ENCODE data around the gene SPDEF.

DNA sequence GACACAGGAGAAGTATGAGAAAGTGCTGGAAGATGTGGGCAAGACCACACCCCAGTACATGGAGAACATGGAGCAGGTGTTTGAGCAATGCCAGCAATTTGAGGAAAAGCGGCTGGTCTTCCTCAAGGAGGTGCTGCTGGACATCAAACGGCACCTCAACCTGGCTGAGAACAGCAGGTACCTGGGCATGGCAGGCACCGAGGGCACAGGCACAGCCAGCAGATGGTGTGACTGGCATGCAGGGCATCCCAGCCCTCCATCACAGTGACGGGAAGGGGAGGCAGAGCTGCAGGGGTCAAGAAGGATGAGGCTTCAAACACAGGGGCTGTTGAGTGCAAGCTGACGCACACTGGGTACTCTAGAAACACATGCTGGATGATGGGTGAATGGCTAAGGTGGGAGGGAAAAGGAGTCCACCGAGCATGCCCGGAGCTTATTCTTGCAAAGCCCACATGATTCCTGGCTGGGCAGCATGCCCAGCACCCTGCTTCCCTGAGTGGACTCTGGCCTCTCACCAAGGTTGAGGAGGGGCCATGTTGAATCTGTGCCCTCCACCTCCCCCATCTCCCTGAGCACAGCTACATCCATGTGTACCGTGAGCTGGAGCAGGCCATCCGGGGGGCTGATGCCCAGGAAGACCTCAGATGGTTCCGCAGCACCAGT lies 26.3 kb downstream of the SPDEF start:
- TF ChIP-seq EP300 (IDR thresholded peaks at IDR 0.05) (no peak), POLR2A (IDR thresholded peaks at IDR 0.05) (no peak)
- TF ChIP-seq, protein P1, sequence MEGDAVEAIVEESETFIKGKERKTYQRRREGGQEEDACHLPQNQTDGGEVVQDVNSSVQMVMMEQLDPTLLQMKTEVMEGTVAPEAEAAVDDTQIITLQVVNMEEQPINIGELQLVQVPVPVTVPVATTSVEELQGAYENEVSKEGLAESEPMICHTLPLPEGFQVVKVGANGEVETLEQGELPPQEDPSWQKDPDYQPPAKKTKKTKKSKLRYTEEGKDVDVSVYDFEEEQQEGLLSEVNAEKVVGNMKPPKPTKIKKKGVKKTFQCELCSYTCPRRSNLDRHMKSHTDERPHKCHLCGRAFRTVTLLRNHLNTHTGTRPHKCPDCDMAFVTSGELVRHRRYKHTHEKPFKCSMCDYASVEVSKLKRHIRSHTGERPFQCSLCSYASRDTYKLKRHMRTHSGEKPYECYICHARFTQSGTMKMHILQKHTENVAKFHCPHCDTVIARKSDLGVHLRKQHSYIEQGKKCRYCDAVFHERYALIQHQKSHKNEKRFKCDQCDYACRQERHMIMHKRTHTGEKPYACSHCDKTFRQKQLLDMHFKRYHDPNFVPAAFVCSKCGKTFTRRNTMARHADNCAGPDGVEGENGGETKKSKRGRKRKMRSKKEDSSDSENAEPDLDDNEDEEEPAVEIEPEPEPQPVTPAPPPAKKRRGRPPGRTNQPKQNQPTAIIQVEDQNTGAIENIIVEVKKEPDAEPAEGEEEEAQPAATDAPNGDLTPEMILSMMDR (IDR thresholded peaks at IDR 0.05) = no peak

Data from suprapubic skin (tissue), 3 donors.